Measurements from ENCODE around the gene MLLT10.
"Not testable (repeated sequence)": the region's sequence is repeated elsewhere in the genome, so short reads cannot be mapped to it uniquely, and the experiment has no call there.

MLLT10 gene

DNA sequence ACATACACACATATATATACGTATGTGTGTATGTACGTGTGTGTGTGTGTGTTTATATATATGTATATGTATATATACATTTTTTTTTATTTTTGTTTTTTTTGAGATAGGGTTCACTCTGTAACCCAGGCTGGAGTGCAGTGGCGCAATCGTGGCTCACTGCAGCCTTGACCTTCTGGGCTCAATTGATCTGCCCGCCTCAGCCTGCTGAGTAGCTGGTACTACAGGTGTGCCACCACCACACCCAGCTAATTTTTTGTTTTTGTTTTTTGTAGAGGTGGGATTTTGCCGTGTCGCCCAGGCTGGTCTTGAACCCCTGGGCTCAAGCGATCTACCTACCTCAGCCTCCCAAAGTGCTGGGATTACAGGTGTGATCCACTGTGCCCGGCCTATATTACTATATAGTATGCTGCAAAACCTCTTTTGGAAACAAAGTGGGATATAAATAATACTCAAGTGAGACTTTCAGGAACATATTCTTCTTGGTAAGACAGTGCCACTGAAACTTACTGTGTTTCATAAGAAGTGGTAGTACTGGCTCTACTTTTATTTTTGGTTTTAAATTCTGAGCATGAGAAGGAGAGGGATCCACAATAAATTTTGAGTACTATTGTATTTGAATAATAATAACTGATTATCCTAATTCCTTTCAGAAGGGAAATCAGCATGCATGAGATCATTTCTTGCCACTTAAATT lies 51.0 kb downstream of the MLLT10 start:
- Histone ChIP-seq H3K4me2 (ENCODE audit: low read length) (no peak overlapping the region), H3K27ac (no peak overlapping the region), H3K27me3 (ENCODE audit: control insufficient read depth, insufficient read depth, low read length) (no peaks in the 10 kb centered on the region), H2AFZ (no peak overlapping the region), H3K9ac (no peak overlapping the region), H3K9me3 (ENCODE audit: control insufficient read depth, low read length) (no peaks in the 10 kb centered on the region), H3K79me2 (peaks cover 53% of the 10 kb centered on the region), H3K4me3 (ENCODE audit: low read depth, low read length) (no peak overlapping the region), H3K36me3 (ENCODE audit: control insufficient read depth, insufficient read depth, low read length) (no peaks in the 10 kb centered on the region), H3K4me1 (no peaks in the 10 kb centered on the region)
- TF ChIP-seq CTCF (IDR thresholded peaks at IDR 0.05), result no peak

DNA sequence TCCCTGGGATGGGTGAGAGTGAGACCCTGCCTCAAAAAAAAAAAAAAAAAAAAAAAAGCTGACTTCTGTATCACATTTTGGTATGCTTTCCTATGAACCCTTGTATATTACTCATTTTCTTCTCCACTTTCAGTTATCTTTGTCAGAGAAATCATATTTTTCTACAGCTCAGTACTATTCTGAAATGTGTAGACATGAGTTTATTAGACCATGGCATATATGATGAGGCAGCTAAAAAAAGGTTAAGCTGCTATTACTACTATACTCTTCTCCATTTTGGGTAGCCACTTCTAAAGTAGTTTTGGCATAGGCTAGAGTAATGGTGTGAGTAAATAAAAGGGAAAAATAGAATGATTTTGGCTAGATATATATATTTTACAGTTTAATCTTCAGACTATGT lies 53.4 kb downstream of the MLLT10 start:
- Histone ChIP-seq H2AFZ (no peak overlapping the region), H3K4me3 (ENCODE audit: low read depth, low read length) (no peak overlapping the region), H3K36me3 (ENCODE audit: control insufficient read depth, insufficient read depth, low read length) (no peaks in the 10 kb centered on the region), H3K9me3 (ENCODE audit: control insufficient read depth, low read length) (no peaks in the 10 kb centered on the region), H3K4me2 (ENCODE audit: low read length) (no peak overlapping the region), H3K79me2 (peaks cover 43% of the 10 kb centered on the region), H3K4me1 (no peaks in the 10 kb centered on the region), H3K9ac (no peak overlapping the region), H3K27ac (no peak overlapping the region), H3K27me3 (ENCODE audit: control insufficient read depth, insufficient read depth, low read length) (no peaks in the 10 kb centered on the region)
- TF ChIP-seq CTCF (IDR thresholded peaks at IDR 0.05), result no peak

GRCh38 chr10:21588159-21588558 lies 54.1 kb downstream of the MLLT10 start:
- H3K4me2 ChIP-seq (ENCODE audit: low read length); H3K36me3 ChIP-seq (ENCODE audit: control insufficient read depth, insufficient read depth, low read length): not testable (repeated sequence)

DNA sequence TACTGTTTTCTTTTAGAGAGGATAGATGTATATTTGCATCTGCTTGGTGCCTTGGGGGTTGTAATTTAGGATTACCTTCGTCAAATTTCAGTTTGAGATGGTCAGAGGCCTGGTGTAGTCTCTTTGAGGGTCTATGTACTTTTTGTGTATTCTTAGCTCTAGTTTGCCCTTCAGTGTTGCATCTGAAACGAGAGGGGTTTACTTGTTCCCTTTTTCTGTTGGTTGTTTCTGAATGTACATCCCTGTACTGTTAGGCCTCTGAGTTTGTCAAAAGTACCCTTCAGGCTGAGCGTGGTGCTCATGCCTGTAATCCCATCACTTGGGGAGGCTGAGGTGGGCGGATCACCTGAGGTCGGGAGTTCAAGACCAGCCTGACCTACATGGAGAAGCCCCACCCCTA lies 60.0 kb downstream of the MLLT10 start:
- Histone ChIP-seq H3K27ac (no peak overlapping the region), H3K36me3 (ENCODE audit: control insufficient read depth, insufficient read depth, low read length) (no peaks in the 10 kb centered on the region), H3K9me3 (ENCODE audit: control insufficient read depth, low read length) (no peaks in the 10 kb centered on the region), H3K9ac (no peak overlapping the region), H3K4me1 (no peaks in the 10 kb centered on the region), H3K79me2 (peaks cover 36% of the 10 kb centered on the region), H2AFZ (no peak overlapping the region), H3K4me3 (ENCODE audit: low read depth, low read length) (no peak overlapping the region), H3K27me3 (ENCODE audit: control insufficient read depth, insufficient read depth, low read length) (no peaks in the 10 kb centered on the region), H3K4me2 (ENCODE audit: low read length) (no peak overlapping the region)
- no peak for TF ChIP-seq CTCF (IDR thresholded peaks at IDR 0.05)

More at GRCh38 chr10:21588159-21588558, 54.1 kb downstream of the MLLT10 start:
- H3K9ac ChIP-seq; H2AFZ ChIP-seq; H3K27ac ChIP-seq; H3K27me3 ChIP-seq (ENCODE audit: control insufficient read depth, insufficient read depth, low read length); H3K4me1 ChIP-seq; H3K4me3 ChIP-seq (ENCODE audit: low read depth, low read length); H3K9me3 ChIP-seq (ENCODE audit: control insufficient read depth, low read length): not testable (repeated sequence)
- H3K79me2 ChIP-seq, result peaks cover 43% of the 10 kb centered on the region

DNA sequence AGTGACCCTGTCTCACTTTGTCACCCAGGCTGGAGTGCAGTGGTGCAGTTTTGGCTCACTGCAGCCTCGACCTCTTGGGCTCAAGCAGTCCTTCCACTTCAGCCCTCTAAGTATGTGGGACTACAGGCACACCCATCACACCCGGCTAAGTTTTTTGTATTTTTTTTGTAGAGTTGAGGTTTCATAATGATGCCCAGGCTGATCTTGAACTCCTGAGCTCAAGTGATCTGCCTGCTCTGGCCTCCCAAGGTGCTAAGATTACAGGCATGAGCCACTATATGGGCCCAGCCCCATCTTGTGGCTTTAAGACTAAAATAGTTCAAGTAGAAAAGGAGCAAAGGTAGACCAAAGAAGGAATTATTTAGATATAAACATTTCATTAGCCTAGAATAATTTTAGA lies 65.5 kb downstream of the MLLT10 start:
- Histone ChIP-seq H3K4me3 (ENCODE audit: low read depth, low read length) (no peak overlapping the region), H3K4me1 (no peaks in the 10 kb centered on the region), H3K4me2 (ENCODE audit: low read length) (no peak overlapping the region), H2AFZ (no peak overlapping the region), H3K79me2 (peaks cover 27% of the 10 kb centered on the region), H3K36me3 (ENCODE audit: control insufficient read depth, insufficient read depth, low read length) (no peaks in the 10 kb centered on the region), H3K9me3 (ENCODE audit: control insufficient read depth, low read length) (no peaks in the 10 kb centered on the region), H3K27me3 (ENCODE audit: control insufficient read depth, insufficient read depth, low read length) (no peaks in the 10 kb centered on the region), H3K9ac (no peak overlapping the region), H3K27ac (no peak overlapping the region)
- no peak for TF ChIP-seq CTCF (IDR thresholded peaks at IDR 0.05)
